Tracheal epithelial cell (primary cell): ENCODE data around the gene MAP3K14. TPM values are rescaled to one million over a fixed set of nuclear protein-coding genes. Genes with fewer than 3 reads are reported as not detected.

ENCODE experiments used
- total RNA-seq: library from RNA; depleted of rRNA; stranded (reverse); fragments of >200 nt; gene quantifications from 2 replicates; pipeline ENCODE4 v1.2.1, GENCODE V29; 2014

The MAP3K14 gene
- 1.4 and 1.5 TPM in 2 replicates for total RNA-seq

DNA sequence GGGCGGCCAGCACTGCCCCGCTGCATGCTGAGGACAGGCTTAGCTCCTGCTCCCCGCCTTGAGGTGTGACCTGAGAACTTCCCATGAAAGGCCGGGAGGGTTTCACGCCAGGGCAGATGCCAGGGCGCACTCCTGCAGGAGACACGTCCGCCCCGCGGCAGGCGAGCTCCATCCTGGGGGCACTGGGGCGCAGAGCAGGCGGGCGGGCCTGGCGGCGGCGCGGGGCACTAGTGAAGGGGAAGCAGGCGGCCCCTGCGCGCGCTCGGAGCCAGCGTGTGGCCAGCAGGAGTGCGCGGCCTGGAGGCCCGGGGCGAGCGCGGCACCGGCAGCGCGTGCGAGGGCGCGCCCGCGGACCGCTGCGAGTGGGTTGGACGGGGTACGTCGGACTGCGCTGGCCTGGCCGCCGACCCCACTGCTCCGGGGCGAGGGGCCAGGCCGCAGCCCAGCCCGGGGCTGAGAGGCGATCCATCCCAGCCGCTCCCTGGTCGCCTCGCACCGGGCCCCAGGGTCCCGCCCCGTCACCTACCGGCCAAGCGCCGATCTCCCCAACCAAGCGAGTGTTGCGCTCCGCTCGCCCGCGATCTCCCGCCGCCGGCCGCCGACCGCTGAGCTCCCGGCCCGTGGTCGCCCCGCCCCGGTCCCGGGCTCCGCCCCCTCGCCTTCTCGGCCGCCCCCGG lies at the start of gene MAP3K14:
Gene MAP3K14, minus strand, starts transcription at position 587 of the 677 bp plus-strand sequence. CDS start 26,275 bp downstream, outside the sequence.

DNA sequence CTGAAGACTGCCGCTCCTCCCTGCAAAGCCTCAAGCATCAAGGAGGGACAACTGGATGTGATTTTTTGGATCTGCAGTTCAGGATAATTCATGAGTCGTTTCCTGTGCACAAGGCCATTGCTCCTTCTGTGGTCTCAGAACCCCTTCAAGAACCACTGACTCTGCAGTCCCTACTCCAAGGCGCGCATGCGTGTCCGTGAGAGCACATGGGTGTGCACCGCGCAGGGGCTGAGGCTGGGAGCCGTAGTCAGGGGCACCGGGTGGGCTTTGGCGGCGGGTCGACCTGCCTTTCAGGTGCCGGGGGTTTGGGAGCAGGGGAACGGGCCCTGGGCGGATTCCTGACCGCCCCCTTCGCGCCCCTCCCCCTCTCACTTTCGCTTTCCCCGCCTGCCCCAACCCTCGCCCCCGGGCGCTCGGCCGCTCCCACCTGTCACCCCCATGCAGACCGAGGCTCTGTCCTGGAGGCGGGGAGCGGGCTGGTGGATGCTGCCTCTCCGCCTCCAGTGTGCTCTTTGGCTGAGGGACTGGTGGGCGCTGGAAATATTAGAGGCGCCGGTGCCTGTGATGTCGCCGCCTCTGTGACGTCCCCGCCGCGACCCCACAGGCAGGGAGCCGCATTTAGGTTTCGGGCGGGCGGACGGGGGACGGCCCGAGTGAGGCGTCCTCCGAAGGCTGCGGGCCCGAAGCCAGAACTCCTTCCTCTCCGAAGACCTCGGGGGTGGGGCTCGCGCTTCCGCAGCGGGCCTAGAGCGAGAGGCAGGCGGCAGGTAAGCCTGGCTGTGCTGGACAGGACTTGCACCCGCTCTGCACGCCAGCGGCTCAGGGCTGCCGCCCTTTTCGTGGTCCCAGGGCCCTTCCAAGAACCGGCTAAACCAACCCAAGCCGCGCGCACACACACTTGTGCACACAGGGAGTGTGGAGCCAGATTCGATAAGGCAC lies 55.0 kb downstream of the MAP3K14 start, which contains the start of gene SPATA32:
Gene SPATA32, minus strand, starts transcription at position 518 of the 939 bp plus-strand sequence. Its CDS starts 78 bp downstream, at position 440.

DNA sequence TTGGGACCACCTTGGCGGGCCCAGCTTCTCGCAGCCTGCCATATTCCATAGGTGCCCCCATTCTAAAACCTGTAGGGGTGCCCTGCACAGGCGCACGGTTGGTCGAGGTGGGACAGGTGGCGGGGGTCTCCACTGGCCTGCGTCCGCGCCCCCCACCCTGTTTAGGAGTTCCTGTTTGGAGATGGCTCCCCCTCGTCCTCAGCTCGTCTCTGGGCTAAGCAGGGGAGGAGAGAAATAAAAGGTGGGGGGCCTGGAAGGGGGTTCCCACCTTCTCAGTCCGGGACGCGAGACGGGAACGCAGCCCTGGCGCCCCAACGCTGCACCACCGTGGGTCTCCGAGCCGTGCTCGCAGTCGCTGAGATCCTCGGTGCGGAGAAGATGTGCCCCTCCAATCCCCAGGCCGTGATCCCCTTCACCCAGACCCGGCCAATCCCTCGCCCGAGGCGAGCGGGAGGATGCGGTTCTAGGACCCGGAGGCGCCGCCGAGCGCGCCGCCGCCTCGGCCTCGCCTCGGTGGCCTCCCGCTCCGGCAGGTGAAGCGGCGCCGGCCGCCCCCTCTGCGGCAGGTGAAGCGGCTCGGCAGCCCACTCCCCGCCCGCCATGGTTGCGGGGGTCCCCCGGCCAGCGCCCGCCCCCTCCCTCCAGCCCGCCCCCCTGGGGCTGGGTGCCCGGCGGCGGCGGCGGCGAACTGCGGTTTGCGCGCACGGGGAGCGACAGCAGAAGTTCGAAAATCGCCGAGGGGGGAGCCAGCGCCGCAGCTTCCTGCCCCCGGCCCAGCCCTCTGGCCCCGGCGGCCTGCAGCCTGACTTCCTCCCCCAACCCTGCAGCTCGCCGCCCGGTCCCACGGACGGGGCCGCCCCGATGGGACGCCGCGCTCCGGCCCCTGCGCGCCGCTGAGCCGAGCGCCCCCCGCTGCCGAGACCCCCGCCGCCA lies 95.5 kb downstream of the MAP3K14 start, which contains the start of gene FMNL1:
Gene FMNL1, plus strand, starts transcription at position 805 of the 933 bp plus-strand sequence. CDS start 240 bp downstream, outside the sequence.

Other genes with a start within 250 kb of the MAP3K14 start
- gene PLCD3, start 184.5 kb downstream of the MAP3K14 start, total RNA-seq = 68.0 and 144 TPM in 2 replicates
- 4.1 and 5.3 TPM in 2 replicates for gene ACBD4, start 181.3 kb downstream of the MAP3K14 start, total RNA-seq
- 6.6 and 6.7 TPM in 2 replicates for gene HEXIM1, start 168.5 kb downstream of the MAP3K14 start, total RNA-seq
- 4.1 and 7.9 TPM in 2 replicates for gene HEXIM2, start 155.1 kb downstream of the MAP3K14 start, total RNA-seq
- gene FMNL1, start 95.1 kb downstream of the MAP3K14 start, total RNA-seq = 0.85 and 6.0 TPM in 2 replicates
- not detected in 2 replicates for gene SPATA32, start 54.9 kb downstream of the MAP3K14 start, total RNA-seq
- gene ARHGAP27, start 115.8 kb upstream of the MAP3K14 start, total RNA-seq = 38.3 and 49.2 TPM in 2 replicates
- gene PLEKHM1, start 173.7 kb upstream of the MAP3K14 start, total RNA-seq = 44.3 and 53.3 TPM in 2 replicates